DND-41 (cell line): ENCODE data around the gene CERS5.

Source experiments
- EZH2 ChIP-seq: IDR thresholded peaks from 3 replicates; pipeline ENCODE4 v1.6.1; 2012; ENCODE audit warnings: borderline replicate concordance, low read depth, mild to moderate bottlenecking, moderate library complexity, low read length, inconsistent platforms; ENCODE audit not compliant: severe bottlenecking
- TF ChIP-seq, protein P1 (sequence below): IDR thresholded peaks from 2 replicates; pipeline ENCODE4 v1.5.1; 2012; ENCODE audit warnings: borderline replicate concordance, low read length, moderate library complexity, mild to moderate bottlenecking; ENCODE audit not compliant: poor library complexity, severe bottlenecking; ENCODE audit errors: extremely low read depth

GRCh38 chr12:50162230-50162629, 4.9 kb downstream of the CERS5 start:
- TF ChIP-seq, protein P1, sequence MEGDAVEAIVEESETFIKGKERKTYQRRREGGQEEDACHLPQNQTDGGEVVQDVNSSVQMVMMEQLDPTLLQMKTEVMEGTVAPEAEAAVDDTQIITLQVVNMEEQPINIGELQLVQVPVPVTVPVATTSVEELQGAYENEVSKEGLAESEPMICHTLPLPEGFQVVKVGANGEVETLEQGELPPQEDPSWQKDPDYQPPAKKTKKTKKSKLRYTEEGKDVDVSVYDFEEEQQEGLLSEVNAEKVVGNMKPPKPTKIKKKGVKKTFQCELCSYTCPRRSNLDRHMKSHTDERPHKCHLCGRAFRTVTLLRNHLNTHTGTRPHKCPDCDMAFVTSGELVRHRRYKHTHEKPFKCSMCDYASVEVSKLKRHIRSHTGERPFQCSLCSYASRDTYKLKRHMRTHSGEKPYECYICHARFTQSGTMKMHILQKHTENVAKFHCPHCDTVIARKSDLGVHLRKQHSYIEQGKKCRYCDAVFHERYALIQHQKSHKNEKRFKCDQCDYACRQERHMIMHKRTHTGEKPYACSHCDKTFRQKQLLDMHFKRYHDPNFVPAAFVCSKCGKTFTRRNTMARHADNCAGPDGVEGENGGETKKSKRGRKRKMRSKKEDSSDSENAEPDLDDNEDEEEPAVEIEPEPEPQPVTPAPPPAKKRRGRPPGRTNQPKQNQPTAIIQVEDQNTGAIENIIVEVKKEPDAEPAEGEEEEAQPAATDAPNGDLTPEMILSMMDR = no peak
- no peak for TF ChIP-seq EZH2
